Measurements from ENCODE around the gene EMILIN3.

Gene EMILIN3, protein sequence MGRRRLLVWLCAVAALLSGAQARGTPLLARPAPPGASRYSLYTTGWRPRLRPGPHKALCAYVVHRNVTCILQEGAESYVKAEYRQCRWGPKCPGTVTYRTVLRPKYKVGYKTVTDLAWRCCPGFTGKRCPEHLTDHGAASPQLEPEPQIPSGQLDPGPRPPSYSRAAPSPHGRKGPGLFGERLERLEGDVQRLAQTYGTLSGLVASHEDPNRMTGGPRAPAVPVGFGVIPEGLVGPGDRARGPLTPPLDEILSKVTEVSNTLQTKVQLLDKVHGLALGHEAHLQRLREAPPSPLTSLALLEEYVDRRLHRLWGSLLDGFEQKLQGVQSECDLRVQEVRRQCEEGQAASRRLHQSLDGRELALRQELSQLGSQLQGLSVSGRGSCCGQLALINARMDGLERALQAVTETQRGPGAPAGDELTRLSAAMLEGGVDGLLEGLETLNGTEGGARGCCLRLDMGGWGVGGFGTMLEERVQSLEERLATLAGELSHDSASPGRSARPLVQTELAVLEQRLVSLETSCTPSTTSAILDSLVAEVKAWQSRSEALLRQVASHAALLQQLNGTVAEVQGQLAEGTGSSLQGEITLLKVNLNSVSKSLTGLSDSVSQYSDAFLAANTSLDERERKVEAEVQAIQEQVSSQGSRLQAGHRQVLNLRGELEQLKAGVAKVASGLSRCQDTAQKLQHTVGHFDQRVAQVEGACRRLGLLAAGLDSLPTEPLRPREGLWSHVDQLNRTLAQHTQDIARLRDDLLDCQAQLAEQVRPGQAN

DNA sequence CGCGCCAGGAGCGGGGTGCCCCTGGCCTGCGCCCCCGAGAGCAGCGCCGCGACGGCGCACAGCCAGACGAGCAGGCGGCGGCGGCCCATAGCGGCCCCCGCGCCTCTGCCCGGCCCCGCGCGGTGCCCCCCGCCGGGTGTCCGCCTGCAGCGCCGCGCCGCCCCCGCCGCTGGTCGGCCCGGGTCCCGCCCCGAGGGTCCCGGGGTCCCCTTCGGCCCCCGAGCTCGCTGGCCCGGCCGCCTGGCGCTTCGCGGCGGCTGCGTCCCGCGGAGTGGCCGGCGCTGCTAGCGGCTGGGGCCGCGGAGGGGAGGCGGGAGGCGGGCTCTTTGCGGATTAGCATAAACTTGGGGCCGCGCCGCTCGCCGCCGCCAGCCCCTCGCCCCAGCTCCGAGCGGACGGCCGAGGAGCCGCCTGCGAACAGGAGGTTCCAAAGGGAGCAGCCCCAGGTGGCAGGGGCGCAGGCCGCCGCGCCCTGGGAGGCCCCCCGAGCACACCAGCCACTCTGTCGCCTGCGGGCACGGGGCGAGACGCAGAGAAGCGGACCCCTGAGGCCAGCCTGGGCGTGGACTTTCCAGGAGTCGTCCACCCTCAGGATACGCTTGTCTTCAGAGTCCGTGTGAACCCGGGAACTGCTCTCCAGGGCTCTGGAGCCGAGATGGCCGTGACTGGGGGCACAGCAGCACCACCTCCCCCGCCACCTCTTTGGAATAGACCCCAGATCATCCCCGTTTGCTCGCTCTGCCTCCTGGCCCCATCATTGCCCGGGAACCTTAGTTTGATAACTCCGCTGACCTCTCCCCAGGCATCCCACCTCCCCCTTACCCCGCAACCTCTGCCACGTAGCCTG is at the start of gene EMILIN3:
EMILIN3 (minus strand) TSS at position 273 of the 847 bp plus-strand sequence; CDS start at position 89, 184 bp downstream.
- no peak for DNase-seq

DNA sequence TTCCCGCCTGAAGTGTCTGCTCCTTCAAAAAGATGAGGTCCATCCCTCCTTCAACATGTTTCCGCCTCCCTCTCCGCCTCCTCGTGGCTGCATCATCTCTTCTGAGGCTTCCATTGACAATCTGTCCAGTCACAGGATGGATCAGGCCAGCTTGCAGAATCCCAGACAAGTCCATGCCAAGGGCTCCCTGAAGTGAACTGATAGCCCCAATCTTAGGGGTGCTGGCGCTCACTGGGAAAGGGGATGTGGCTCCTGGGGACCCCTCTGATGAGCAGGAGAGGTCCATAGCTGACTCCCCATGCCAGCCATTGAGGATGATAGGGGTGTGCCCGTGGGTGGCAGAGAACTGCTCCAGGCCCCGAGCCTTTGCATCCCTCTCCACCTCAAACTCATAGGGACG is 48.6 kb upstream of the EMILIN3 start:
- no peak for DNase-seq

DNA sequence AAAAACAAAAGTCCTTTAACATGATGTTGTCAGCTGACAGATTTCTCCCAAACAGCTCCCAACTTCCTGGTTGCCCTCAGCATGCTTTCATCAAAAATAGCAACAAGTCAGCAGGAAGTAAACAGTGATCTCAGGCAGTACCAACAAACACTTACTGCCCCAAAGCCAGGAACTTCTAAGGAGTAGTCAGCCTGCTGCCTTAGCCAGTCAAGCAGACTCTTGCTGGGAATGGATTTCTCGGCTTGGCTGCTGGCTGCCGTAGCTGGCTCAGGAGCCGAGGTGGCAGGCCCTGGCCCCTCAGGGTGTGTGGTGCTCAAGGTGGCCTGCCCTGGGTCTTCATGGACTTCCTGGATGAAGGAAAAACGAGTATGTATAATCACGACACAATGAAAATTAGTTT is 46.6 kb upstream of the EMILIN3 start:
- no peak for DNase-seq

DNA sequence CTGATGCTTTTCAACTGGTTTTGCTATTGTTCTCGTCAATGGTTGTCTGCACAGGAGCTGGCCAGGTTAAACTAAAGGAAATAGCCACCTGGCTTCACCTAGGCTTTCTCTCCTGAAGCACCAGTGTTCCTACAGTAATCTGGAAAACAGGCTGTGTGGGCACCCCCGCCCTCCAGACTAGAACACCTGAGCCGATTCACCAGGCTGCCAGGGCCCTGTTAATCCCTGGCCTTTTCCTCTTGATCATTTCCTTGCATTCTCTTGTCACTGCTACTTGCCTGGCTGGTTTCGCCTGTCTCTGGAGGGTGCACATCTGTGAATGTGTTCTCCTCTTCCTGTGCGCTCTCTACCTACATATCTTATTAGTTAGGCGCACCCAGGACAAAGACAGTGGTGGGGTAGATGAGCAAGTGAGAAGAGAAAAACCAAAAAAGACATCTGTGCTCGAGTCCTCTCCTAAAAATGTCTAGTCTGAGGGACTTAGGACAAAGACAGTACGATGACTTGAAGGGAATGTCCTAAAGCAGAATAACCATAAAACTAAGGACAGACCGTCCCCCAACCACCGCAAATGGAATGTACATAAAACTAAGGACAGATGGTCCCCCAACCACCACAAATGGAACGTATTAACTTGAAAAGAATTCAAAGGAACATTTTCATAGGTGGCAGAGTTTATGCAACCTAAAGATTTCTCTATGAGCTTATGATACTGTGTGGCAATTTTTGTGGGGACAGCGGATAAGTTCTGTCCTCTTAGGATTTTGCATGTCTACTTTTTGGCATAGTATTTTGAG is 45.9 kb upstream of the EMILIN3 start:
- DNase-seq = no peak

DNA sequence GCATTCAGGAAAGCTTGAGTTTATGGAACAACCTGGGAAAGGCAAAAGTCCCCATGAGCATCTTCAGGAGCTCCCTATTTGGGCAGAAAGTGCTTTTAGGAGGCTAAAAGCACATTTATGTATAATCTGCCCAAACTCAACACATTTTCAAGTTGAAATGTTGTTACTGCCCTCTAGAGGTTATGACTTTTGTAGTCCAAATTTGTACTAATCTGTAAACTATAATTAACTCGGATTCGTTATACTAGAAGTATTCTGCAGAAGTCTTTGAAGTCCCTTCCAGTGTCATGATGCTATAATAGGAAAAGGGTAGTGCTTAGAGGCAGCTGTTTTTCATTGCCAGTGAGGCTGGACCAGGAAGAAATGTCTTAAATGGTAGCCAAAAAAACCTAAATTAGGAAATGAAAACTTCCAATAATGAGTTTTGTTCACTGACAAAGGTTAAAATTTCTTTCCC is 44.8 kb upstream of the EMILIN3 start:
- no peak for DNase-seq

DNA sequence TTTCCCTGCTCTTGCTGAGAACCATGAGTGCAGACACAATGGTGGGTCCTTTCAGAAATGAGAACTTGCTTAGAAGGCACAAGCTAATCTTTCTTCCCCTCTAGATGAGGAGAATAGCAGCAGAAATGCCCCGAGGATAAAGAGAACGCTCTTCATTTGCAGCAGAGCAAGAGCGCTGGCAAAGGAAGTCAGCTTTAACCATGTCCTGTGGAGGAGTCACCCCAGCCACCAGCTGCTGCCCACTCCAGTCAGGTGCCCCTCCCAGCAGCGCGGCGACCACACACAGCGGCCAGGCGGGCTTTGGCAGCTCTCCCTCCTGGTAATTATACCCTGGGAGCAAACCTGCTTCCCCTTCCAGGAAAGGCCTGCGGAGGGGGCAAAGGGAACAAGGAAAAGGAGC is 42.4 kb upstream of the EMILIN3 start:
- DNase-seq = no peak

DNA sequence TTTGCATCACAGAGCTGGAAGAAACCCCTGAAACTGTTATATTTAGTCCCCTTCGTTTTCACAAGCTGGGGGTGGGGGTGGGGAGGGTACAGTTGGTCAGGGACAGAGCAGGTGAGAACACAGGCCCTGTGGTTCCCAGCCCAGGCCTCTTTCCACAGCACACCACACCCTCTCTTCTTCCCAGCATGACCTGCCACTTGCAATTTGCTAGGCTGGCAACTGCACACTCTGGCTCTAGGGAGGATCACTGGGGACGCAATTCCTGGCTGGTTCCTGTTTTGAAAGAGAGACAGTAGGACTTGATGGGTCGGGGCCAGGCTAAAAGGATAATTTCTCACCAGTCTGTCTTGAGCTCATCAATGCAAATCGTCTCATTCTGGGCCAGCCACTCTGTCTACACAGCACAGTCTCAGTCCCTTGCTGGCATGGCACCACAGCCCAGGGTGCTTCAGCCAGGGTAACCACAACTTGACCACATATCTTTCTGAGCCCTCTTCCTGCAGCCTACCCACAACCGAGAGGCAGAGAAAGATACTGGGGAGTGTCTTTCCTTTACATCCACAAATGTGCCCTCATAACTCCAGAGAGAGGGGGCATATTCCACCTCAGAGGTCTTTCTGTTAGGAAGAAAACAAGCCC is 41.7 kb upstream of the EMILIN3 start:
- DNase-seq = no peak

DNA sequence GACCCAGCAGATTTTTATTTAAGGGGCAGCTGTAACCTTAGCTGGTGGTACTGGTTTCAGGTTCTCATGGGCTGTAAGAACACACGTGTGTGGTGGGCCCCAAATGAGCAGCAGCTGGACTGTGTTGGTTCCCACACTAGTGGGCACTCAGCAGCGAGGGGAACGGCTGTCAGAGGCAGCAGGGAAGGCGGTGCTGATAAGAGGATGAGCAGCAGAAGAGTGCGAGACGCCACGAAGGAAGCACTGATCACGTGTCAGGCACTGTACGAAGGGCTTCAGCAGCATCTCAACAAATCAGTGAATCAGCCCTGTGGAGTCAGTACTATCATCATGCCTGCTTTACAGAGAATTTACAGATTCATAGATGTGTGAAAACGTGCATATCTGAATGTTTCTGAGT is 41.0 kb upstream of the EMILIN3 start:
- DNase-seq = no peak

DNA sequence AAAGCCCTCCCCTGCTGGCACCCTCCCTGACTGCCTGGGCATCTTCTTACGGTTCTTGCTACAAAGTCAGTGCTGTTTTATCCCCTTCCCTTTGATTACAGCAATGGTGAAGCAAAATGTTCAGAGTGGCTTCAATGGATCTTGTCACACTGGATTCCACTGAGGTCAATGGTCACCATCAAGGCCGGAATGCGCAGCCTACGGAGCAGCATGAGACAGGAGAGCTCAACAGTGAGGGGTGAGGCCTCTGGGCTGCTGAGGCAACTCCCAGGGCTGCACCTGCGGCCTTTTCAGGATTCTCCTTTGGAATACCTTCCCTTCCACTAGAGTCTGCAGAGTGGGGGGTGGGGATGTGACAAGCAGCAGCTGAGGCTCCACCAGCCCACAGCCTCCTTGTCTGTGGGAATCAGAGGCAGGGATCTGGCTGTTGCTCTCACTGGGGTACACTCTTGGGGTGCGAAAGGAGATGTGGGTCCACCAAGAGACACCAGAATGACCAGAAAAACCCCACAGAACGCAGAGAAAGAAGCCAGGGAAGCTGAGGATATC is 40.4 kb upstream of the EMILIN3 start:
- no peak for DNase-seq

DNA sequence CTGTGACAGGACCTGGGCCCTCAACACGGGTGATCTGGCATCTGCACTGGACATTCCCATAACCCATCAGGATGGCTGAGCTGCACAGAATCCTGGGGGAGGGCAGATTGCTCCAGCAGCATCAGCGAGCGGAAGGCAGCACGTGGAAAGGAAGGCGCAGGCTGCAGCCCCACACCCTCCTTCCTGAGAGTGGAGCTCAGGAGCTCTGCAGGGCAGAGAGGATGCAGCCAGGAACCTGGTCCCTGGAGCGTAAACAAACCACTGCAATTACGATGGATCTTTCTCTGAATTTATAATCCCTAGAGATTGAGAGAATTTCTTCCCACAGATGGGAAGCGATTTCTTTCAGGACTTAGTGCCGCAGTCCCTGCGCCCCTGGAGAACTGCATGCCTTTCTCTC is 39.7 kb upstream of the EMILIN3 start:
- no peak for DNase-seq

DNA sequence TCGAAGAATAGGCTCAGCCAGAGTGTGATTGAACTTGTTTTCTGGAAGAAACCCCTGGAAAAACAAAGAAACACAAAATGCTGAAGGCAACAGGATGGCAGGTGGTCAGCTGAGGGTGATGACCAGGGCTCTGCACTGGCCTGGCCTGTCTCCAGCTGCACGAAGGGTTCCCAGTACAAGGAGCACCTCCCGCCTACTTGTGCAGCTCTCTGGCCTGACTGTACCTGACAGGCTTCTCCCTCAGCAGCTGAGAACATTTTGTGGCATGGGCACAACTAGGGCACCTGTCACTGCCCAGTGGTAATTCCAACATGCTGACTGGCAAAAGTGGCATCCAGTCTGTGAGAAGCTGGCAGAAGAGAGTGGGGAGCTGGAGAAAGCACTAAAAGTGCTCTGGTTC is 38.8 kb upstream of the EMILIN3 start:
- no peak for DNase-seq

DNA sequence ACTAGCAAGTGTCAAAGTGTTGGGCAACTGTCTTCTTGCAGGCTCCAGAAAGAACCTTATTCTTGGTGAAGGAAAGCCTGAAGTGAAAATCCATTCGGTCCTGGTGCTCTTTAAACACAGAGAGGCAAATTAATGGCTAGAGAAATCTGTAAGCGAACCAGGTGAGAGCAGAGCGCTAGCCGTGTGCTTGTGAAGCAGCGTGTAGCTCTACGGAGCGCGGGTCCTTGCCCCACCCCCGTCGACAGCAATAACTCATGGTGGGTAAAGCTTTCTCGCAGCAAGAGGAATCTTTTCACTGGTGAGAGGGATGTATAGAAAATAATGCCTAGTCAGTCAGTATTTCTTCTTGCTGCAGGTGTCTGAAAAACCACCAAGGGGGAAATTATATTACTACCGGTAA is 37.0 kb upstream of the EMILIN3 start:
- DNase-seq = no peak

DNA sequence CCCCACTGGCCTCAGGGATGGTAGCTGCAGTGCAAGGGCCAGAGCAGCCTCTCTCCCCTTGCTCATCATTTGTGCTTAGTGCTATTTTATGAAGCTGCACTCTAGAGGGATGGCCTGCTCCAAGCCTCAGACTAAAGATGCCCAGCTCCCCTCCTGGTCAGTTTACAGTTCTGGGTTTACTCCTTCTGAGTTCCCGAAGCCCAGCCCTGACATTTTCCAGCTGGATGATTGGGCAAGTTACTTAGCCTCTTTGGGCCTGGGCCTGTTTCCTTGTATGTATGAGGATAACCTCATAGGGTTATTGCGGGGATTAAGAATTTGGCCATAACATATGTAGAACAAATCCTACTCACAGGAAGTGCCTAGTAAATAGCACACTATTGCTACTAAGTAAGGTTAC is 31.8 kb upstream of the EMILIN3 start:
- no peak for DNase-seq

DNA sequence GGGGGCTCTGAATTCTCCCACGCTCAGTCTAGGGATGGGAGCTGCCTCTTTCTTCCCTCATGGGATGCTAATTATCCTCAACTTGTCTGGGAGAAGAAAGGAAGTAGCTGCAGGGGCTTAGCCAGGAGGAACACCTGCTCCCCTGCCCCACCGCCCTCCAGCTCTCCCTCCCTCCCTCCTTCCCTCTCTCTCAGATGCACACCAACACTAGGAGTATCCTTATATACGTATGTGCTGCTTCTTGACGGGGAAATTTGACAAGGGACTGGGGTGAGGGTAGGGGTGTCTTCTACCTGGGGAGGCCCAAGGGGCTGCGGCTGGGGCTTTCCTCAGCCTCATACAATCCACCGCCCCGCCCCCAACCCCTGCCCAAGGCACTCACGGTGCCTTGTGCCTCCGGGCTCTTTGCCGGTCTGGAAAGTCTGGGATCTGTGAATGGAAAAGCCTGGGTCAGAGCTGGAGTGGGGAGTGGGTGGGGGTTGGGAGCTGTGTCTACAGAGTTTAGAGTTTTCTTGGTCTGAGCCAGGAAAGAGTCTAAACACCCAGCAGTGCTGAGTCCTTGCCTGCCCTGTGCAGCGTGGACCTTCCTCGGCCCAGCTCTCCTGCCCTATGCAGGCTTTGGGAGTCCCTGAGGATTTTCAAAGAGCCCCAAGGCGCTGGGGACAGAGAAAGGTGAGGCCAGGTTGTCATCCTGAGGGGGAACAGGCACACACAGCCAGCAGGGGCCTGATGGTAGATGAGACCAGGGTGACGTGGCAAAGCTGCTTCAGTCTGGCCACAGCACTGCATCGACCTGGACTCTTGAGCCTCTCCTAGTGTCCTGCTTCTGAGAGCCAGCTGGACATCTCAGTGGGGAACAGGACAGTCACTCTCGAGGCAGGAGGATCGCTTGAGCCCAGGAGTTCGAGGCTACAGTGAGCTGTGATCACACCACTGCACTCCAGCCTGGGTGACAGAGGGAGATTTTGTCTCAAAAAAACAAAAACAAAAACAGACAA is 29.3 kb upstream of the EMILIN3 start:
- DNase-seq = no peak

DNA sequence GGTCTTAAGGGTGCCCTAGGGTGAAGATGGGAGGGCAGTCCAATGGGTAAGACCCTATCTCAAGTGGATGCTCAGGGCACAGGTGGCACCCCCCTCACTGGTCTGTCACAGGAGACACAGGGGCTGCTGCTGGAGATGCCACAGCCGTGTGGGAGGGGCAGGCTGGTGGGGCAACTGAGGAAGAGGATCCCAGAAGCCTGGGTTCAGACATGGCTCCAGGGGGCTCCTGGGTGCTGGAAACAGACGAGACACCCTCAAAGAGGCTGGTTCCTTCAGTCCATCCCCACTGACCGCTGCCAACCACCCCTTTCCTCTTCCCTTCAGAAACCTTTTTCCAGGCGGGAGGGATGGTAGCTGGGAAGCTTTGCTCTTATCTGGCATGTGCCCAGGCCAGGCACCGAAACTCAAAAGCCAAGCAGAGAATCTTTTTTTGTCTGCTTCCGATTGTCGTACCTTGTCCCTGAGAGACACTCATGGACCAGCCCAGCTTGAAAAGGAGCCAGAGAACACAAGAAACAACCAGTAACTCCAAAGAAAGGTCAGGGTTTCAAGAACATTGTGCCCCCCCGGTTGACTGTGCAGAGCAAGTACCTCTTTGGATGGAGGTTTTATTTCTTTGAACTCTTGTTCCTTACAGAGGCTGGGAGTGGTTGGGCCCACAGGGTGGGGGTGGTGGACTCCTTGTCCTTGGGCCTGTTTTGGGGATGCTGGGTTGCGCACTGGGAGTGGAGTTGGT is 28.5 kb upstream of the EMILIN3 start:
- no peak for DNase-seq

DNA sequence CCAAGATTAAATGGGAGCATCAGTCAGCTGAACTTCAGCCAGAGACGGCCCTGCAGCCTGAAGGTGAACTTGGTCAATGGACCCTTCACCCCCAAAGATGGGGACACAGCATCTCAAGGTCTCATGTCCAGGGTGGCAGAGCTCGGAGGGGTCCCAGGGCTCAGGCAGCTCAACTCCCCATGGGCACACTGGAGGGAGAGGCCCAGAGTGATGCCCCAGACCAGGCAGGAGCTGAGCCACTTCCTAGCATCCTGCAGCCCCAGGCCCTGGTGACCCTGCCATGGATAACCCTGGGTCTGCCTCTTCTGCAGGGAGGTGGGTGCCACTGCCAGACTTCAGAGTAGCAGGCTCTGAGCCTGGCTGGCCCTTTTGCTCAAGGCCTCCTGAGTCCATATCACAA is 27.5 kb upstream of the EMILIN3 start:
- DNase-seq = no peak

DNA sequence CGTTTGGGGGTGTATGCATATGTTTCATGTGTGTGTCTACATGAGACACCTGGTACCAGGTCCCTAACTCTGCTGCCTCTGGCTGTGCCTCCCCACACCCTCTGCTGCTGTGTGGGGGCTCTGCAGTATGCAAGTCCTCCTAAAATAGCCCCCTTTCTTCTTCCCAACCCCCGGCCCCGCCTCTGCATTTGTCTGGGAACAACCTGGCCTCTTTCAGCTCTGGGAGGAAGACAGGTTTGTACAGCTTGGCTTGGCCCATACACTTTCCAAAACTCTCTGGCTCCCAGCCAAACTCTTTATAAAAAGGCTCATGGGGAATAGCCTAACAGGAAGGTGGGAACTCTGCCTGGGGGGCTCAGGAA is 27.1 kb upstream of the EMILIN3 start:
- no peak for DNase-seq

DNA sequence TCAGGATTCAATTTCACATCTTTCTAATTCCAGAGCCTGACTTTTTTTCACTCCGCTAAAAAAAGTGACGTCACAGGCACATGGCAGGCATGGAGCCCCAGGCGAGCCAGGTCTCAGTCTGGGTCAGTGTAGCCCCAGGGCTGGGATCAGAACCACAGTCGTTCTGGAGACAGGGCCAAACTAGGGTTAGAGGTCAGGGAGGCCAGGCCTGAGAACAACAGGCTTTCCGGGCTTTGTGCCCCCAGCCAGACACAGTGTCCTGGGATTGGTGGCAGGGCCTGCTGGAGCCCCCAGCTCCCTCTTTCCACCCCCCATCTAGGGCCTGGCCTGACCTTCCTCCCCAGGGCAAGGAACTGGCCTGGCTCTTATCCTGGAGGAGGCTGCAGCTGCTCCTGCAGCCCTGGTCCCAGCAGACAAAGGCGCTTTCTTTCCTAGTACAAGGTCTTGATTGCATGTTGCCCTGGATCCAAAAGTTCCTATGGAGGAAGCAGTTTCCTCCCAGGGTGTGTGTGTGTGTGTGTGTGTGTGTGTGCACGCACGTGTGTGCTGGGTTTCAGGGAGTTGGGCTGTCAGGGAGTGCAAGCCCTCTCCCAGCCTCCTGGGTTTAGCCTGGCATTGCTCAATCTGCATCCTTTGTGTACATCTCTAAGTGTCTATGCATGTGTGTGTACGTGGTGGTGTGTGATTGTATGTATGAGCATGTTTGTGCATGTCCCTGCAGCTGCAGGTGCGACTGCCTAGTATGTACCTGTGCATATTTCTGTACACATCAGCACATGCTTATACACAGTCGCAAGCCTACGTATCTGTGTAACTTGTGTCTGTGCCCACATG is 26.5 kb upstream of the EMILIN3 start:
- no peak for DNase-seq

DNA sequence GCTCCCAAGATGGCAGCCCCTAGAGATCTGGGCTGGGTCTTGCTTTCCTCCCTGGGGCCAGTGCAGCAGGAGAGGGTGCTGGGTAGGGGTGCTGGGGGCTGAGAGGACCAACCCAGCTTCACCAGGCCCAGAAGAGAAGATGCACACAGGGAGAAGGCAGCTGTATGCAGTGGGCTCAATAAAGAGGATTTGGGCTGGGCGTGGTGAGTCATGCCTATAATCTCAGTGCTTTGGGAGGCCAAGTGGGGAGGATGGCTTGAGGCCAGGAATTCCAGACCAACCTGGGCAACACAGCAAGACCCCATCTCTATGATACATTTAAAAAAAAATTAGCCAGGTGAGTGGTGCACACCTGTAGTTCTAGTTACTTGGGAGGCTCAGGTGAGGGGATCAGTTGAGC is 25.7 kb upstream of the EMILIN3 start:
- no peak for DNase-seq

All from stimulated activated CD4-positive, alpha-beta T cell treated with anti-CD3 and anti-CD28 coated beads, Interleukin-4, amount 100 ng/mL, for 1 hour (primary cell).